SW480 (cell line): ENCODE data around the gene IRF2BPL.
A peak's percentile ranks its signal among the peaks of the same experiment; 100 is the strongest.

Experiments used
- DNase-seq: peaks from one replicate; pipeline ENCODE4 v3.0.0-alpha.2; 2016; ENCODE audit warnings: low spot score

IRF2BPL gene

GRCh38 chr14:77053046-77053841 is 24.7 kb upstream of the IRF2BPL start:
- DNase-seq, result no peak

GRCh38 chr14:77052281-77053044 is 24.0 kb upstream of the IRF2BPL start:
- DNase-seq, result no peak

DNA sequence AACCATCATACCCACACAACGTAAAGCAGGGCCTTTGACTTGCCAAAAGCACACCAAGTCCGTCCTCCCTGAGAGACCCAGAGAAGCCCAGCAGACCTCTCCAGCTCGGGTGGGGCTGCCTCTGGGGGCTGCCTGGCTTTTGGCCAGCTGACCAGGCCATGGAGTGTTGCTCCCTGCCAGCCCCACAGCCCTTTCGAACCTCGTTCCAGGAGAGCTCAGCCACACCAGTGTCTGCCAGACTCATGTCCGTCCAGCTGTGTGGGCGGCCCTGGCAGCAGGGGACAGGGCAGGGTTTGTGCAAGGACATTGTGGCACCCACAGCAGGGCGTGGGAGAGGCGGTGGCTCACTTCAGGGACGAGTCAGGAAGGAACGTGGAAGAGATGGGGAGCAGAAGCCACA is 22.6 kb upstream of the IRF2BPL start:
- no peak for DNase-seq

DNA sequence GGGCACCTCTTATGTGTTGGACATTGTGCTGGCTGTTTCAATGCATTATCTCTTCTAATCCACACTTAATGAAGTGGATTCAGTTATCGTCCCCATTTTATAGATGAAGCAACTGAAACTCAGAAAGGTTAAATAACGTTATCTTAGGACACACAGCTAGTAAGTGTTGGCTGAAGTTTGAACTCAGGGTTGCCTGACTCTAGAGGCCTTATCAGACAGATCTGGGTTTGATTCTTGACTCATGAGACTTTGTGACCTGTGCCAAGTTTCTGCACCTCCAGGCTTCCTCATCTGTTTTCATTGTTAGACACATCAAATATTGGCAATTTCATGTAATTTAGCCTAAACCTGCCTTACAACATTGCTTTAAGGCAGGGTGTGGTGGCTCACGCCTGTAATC is 18.2 kb upstream of the IRF2BPL start:
- no peak for DNase-seq

DNA sequence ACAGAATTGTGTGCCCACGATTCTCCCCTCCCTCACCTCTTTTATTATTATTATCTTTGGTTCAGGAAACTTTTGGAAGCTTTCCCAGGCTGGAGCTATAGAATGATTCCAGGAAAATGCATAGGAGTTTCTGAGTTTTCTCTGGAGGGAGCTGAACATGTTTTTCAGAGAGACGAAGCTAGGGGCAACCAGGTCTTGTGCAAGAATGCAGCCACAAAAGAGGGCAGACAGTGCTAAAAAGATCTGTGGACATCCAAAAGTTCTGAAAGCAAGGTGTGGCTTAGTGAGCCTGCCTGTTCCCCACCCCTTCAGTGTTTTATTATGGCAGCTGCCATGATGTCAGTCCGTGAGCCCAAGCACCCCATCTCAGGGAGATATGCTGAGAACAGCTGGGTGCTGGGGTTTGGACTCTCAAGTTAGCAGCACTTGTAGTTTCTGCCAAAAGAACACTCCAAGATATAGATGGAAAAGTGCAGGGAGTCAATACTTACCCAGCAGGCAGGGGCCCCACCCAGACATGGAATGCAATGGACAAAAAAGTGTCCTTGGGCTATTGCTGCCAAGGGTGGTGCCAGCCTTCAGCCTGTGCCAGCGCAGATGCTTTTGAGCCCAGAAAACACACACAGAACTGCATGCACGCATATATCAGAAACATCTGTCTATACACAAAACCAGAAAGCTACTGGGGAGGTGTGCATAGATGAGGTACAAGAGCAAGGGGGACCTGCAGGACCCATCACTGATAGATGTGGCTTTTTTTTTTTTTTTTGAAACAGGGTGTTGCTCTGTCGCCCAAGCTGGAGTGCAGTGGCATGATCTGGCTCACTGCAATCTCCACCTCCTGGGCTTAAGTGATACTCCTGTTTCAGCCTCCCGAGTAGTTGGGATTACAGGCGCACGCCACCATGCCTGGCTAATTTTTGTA is 17.0 kb upstream of the IRF2BPL start:
- DNase-seq, result no peak

DNA sequence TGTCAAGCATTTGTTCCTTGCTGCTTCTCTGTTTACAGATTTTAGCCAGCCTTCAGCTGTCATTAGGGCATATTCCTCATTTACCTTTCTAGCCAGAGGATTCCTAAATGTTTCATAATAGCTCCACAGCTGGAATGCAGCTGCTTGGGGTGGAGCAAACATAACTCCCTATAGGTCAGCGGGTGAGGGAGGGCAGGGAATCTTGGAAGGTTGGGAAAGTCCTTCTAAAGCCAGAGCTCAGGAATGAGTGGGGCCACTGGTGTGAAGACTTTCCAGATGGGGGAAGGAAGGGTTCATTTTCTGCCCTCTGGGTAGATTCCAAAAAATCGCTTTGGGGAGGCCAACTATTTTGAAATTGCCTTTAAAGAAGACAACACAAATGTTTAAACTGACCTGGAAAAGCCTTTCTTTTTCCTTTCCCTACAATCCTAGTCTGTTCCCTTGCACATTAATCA is 16.3 kb upstream of the IRF2BPL start:
- DNase-seq, result no peak

DNA sequence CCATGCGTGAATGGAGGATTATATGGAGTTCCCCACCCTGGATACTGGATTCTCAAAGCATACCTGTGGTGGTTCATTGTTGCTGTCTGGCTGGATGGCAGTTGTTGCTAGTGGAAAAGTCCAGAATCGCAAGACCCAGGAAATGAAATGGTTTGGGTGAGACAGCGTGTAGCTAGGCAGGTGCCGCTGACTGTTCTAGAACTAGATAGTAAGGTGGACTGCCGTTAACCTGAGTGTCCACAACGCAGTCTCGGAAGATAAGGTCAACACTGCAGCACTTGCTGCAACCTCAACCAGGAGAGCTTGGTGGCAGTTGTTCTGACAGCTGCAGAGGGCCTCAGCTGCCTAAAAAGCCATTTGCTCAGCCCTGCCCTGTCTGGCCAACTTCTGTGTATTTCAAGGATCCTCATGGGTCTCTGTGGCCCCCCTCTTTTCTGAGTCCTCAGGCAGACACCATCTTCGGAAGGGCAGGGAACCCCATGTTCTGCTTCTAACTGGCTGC is 15.5 kb upstream of the IRF2BPL start:
- no peak for DNase-seq

GRCh38 chr14:77043177-77043983 is 14.9 kb upstream of the IRF2BPL start:
- peak; percentile 81 for DNase-seq

DNA sequence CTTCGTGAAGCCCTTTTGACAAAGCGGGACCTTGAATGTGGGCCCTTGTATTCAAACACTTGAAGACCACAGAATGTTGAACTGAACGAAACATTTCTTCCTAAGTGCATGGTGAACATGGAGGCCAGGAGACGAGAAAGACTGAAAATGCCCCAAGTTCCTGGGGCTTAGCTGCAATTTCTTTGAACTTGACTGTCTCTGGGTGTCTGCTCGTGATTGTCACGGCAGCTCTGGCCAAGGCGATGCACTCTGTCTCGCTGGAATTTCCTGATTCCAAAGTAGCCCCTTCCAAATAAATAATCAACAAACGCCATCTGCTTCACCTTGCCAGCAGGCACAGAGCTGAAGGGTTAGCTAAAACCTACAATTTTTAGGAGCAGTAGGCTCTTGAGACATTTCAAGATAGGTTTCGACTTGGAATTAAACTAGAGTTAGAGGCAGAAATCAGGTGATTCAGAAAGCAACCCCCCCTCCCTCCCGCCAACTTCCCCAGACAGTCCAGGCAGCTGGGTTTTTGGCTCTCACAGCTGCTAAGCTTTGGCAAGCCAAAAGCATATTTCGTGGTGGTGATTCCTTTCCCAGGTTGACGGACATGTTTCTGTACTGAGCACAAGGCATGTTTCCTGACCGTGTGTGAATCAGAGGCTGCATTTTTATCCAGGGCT is 13.5 kb upstream of the IRF2BPL start:
- DNase-seq, result no peak

DNA sequence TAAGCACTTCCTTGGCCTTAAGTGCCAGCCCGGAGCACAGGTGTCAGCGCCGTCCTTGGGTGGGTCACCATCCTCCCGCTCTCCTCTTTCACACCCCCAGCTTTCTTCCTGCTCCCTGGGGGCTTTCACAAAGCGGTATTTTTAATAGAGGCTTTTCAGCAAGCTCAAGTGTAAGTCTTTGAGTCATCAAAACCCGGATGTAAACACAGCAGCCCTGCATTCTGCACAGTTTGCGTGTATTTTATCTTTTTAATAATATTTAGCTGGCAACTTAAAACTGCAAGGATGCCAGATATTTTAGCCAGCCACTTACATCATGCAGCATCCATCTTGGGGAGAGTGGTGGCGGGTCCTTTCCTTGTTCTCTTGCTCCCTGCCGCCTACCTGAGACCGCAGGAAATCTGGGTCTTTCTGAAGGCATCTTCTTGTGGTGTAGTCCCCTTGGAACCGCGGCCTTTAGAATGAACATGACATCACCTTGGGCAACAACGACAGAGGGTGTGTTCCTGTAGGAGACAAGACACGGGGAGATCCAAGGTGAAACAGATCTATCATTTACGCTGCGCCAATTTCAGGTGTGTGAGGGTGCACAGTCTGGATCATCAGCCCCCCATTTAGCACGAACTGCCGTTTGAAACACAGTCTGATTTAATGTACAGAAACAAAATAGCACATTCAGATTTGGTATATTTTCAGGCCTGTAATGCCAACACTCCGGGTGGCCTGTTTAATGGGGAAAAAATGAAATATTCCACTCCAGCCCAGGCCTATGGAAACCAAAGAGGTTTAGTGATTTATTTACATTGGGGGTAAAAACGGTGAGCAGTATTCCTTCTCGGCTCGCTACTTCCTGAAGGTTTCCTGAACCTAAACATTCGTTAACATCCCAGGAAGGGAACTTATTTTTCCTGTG is 12.5 kb upstream of the IRF2BPL start:
- peak; percentile 76 for DNase-seq

DNA sequence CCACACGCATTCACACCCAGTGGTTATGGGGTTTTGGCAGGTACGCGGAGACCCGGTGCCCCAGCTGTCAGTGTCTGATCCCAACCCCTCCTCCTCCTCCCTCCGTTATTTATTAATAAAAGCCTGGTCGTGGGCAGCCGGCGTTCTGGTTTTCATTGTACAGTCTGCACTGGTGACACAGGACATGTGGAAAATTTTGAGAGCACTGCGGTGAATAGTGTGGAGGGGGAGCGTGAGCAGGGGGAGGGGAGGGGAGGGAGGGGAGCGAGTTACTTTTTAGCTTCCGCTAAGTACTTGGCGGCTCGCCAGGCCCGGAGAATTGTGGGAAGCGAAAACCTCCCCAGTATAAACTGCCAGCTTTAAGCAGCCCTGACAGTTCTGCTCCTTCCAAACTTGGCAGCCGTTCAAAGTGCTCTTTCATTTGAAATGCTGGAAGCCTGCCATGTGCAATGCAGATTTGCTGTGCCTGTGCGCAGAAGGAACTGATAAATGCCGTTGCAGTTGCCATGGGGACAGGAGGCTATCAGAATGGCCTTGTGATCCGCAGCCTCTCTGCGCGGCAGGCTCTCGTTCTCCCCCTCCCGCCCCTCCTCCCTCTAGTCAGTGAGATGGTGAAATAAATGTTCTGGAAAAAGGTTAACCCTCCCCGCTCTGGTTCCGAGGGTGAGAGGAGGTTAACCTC is 11.7 kb upstream of the IRF2BPL start:
- peak; percentile 99 for DNase-seq

- DNase-seq, result no peak
Measured at GRCh38 chr14:77039285-77040058, 11.0 kb upstream of the IRF2BPL start.

GRCh38 chr14:77037938-77038568 is 9.5 kb upstream of the IRF2BPL start:
- DNase-seq, result no peak

- DNase-seq, result no peak
Measured at GRCh38 chr14:77037215-77037937, 8.9 kb upstream of the IRF2BPL start.

DNA sequence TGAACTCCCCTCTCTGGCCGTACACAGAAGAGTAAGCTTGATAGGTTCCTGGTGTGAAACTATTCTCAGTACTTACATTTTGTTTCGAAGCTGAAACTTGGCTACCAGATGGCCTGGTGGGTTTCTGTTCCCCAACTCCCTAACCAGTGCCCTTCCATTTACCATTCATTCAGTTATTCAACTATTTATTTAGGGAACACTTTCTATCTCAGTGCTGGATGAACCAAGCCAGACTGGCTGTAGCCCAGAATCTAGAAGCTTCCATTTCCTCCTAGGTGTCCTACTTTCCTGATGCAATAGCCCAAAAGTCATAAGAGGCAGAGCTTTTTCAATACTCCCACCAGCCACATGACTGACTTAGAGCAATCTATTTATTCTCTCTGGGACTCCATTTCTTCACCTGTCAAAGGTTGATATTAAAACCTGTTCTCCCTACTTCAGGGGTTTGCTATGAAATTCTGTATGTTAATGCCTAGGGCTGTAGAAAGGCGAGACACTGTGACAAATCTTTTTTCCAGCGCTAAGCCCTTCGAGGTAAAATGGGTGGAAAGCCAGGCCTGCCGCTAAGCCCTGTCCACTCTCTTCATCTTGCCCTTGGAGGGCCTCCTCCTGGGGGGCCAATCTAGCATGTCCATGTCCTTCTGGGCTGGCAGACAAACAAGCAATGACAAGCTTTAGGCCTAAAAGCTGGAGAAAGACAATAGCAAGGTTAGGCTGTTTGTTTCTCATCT is 8.1 kb upstream of the IRF2BPL start:
- no peak for DNase-seq

DNA sequence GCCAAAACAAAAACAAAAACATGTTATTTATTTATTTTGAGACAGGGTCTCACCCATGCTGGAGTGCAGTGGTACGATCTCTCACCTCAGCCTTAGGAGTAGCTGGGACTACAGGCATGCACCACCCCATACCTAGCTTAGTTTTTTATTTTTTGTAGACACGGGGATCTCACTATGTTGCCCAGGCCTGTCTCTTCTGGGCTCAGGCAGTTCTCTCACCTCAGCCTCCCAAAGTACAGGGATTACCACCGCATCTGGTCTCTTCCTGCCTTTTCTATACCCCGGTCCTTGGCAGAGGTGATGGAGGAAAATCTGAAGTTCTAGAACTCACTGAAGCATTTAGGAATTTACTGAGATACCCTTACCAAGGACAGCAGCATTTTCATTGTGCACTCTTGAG is 6.8 kb upstream of the IRF2BPL start:
- no peak for DNase-seq
